ENCODE results near the gene PRKCA.

- TF ChIP-seq CTCF (IDR thresholded peaks at IDR 0.05; ENCODE audit: low read depth, low read length), result no peak
- TF ChIP-seq POLR2A (IDR thresholded peaks at IDR 0.05; ENCODE audit: extremely low read depth, insufficient read length), result no peak
- TF ChIP-seq MAX (IDR thresholded peaks at IDR 0.05; ENCODE audit: low read depth, low read length), result no peak
- TF ChIP-seq MYC (IDR thresholded peaks at IDR 0.05; ENCODE audit: low read depth, low read length), result no peak
Observed at GRCh38 chr17:66860204-66860603, 557.8 kb downstream of the PRKCA start.

Measured in NB4 (cell line).